IPS-18c (cell line): Measurements from ENCODE around the gene NTSR1.

Experiments
- H3K4me3 ChIP-seq: 2 replicates; pipeline ENCODE4 v1.7.0; 2013; ENCODE audit warnings: low read depth, mild to moderate bottlenecking, low read length, moderate library complexity; ENCODE audit not compliant: insufficient read depth
- H3K9me3 ChIP-seq: one replicate; pipeline ENCODE4 v1.6.1; 2013; ENCODE audit warnings: mild to moderate bottlenecking, low read length, moderate library complexity; ENCODE audit not compliant: control insufficient read depth, insufficient read depth

Gene NTSR1

GRCh38 chr20:62765021-62765420 lies 56.4 kb downstream of the NTSR1 start:
- Histone ChIP-seq H3K4me3 (no peak overlapping the region), H3K9me3 (no peaks in the 10 kb centered on the region)

- Histone ChIP-seq H3K9me3 (no peaks in the 10 kb centered on the region), H3K4me3 (no peak overlapping the region)
Measured at GRCh38 chr20:62765432-62766070, 56.9 kb downstream of the NTSR1 start.

- no peaks in the 10 kb centered on the region for H3K9me3 ChIP-seq
Measured at GRCh38 chr20:62766071-62766450, 57.4 kb downstream of the NTSR1 start.

GRCh38 chr20:62766716-62767115 lies 58.1 kb downstream of the NTSR1 start:
- Histone ChIP-seq H3K4me3 (no peak overlapping the region), H3K9me3 (no peaks in the 10 kb centered on the region)

More at GRCh38 chr20:62766071-62766450, 57.4 kb downstream of the NTSR1 start:
- H3K4me3 ChIP-seq = no peak overlapping the region

GRCh38 chr20:62768234-62768546 lies 59.6 kb downstream of the NTSR1 start:
- no peaks in the 10 kb centered on the region for H3K9me3 ChIP-seq
- H3K4me3 ChIP-seq = no peak overlapping the region

GRCh38 chr20:62768551-62769287 lies 60.1 kb downstream of the NTSR1 start:
- H3K9me3 ChIP-seq = no peaks in the 10 kb centered on the region
- H3K4me3 ChIP-seq = no peak overlapping the region

GRCh38 chr20:62769346-62770071 lies 60.9 kb downstream of the NTSR1 start:
- Histone ChIP-seq H3K4me3 (no peak overlapping the region), H3K9me3 (no peaks in the 10 kb centered on the region)

GRCh38 chr20:62770111-62770910 lies 61.7 kb downstream of the NTSR1 start:
- no peak overlapping the region for H3K4me3 ChIP-seq
- H3K9me3 ChIP-seq = no peaks in the 10 kb centered on the region

- Histone ChIP-seq H3K4me3 (no peak overlapping the region), H3K9me3 (no peaks in the 10 kb centered on the region)
Measured at GRCh38 chr20:62770916-62771315, 62.3 kb downstream of the NTSR1 start.

- no peak overlapping the region for H3K4me3 ChIP-seq
- H3K9me3 ChIP-seq = no peaks in the 10 kb centered on the region
Measured at GRCh38 chr20:62771396-62772102, 62.9 kb downstream of the NTSR1 start.

- Histone ChIP-seq H3K9me3 (no peaks in the 10 kb centered on the region), H3K4me3 (no peak overlapping the region)
Measured at GRCh38 chr20:62772103-62772611, 63.5 kb downstream of the NTSR1 start.

- Histone ChIP-seq H3K9me3 (no peaks in the 10 kb centered on the region), H3K4me3 (no peak overlapping the region)
Measured at GRCh38 chr20:62772619-62772989, 64.0 kb downstream of the NTSR1 start.

GRCh38 chr20:62772990-62773844 lies 64.6 kb downstream of the NTSR1 start:
- no peaks in the 10 kb centered on the region for H3K9me3 ChIP-seq
- H3K4me3 ChIP-seq = no peak overlapping the region

GRCh38 chr20:62773845-62774714 lies 65.4 kb downstream of the NTSR1 start:
- Histone ChIP-seq H3K9me3 (no peaks in the 10 kb centered on the region), H3K4me3 (no peak overlapping the region)

- no peaks in the 10 kb centered on the region for H3K9me3 ChIP-seq
- no peak overlapping the region for H3K4me3 ChIP-seq
Measured at GRCh38 chr20:62774762-62775161, 66.1 kb downstream of the NTSR1 start.
